Mesenchymal stem cell (in vitro differentiated cells and primary cell): Measurements from ENCODE around the gene FBXO21.

Experiments used
- DNase-seq: peaks from one replicate; pipeline ENCODE4 v3.0.0-alpha.2; 2013
- H2AFZ ChIP-seq: one replicate; pipeline ENCODE4 v1.6.1; 2013; ENCODE audit warnings: low read depth, mild to moderate bottlenecking, control low read depth, inconsistent platforms, low read length, moderate library complexity
- H2AK5ac ChIP-seq: 2 replicates; pipeline ENCODE4 v1.6.1; 2013; ENCODE audit warnings: low read length, moderate library complexity, mild to moderate bottlenecking, inconsistent platforms; ENCODE audit not compliant: severe bottlenecking
- H2BK120ac ChIP-seq: one replicate; pipeline ENCODE4 v1.6.1; 2013; ENCODE audit warnings: low read depth, mild to moderate bottlenecking, inconsistent platforms, low read length, moderate library complexity
- H2BK12ac ChIP-seq, 2 experiments: one replicate each; pipeline ENCODE4 v1.6.1; 2013; ENCODE audit warnings: inconsistent platforms in 2 of 2, low read length in 2 of 2, mild to moderate bottlenecking in 2 of 2, moderate library complexity in 2 of 2, control low read depth in 1 of 2
- H2BK15ac ChIP-seq: one replicate; pipeline ENCODE4 v1.6.1; 2013; ENCODE audit warnings: mild to moderate bottlenecking, low read depth, inconsistent platforms; ENCODE audit not compliant: poor library complexity, severe bottlenecking
- H2BK5ac ChIP-seq: 2 replicates; pipeline ENCODE4 v1.6.1; 2013; ENCODE audit warnings: low read depth, mild to moderate bottlenecking, low read length, control low read depth, inconsistent platforms; ENCODE audit not compliant: poor library complexity, severe bottlenecking
- H3K14ac ChIP-seq, 2 experiments: one replicate each; pipeline ENCODE4 v1.6.1; 2013; ENCODE audit warnings: inconsistent platforms in 2 of 2, low read length in 2 of 2, control low read depth in 1 of 2, mild to moderate bottlenecking in 1 of 2, moderate library complexity in 1 of 2
- H3K18ac ChIP-seq, 2 experiments: one replicate each; pipeline ENCODE4 v1.6.1; 2013; ENCODE audit warnings: inconsistent platforms in 2 of 2, low read length in 2 of 2, control low read depth in 1 of 2, low read depth in 1 of 2, mild to moderate bottlenecking in 1 of 2
- H3K23ac ChIP-seq, 2 experiments: one replicate each; pipeline ENCODE4 v1.6.1; 2013; ENCODE audit warnings: inconsistent platforms in 2 of 2, low read length in 2 of 2, mild to moderate bottlenecking in 2 of 2, moderate library complexity in 2 of 2, control low read depth in 1 of 2
- H3K27ac ChIP-seq: 2 replicates; pipeline ENCODE4 v1.5.1; 2013; ENCODE audit warnings: mild to moderate bottlenecking, moderate library complexity, low read length, control low read depth, inconsistent platforms; ENCODE audit not compliant: poor library complexity, severe bottlenecking
- H3K27me3 ChIP-seq, 2 experiments: 2 replicates each; pipeline versions ENCODE4 v1.6.1 to v1.7.0; 2013; ENCODE audit warnings: low read length in 2 of 2, mild to moderate bottlenecking in 2 of 2, moderate library complexity in 2 of 2, control low read depth in 1 of 2, inconsistent platforms in 1 of 2; ENCODE audit not compliant: control insufficient read depth in 1 of 2, insufficient read depth in 1 of 2
- H3K36me3 ChIP-seq, 2 experiments: 2 replicates each; pipeline versions ENCODE4 v1.6.1 to v1.7.0; 2013; ENCODE audit warnings: low read length in 2 of 2, control low read depth in 1 of 2, inconsistent platforms in 1 of 2, low read depth in 1 of 2, mild to moderate bottlenecking in 1 of 2; ENCODE audit not compliant: insufficient read depth in 2 of 2, control insufficient read depth in 1 of 2
- H3K4ac ChIP-seq, 2 experiments: one replicate each; pipeline ENCODE4 v1.6.1; 2013; ENCODE audit warnings: inconsistent platforms in 2 of 2, low read length in 2 of 2, mild to moderate bottlenecking in 2 of 2, moderate library complexity in 2 of 2, control low read depth in 1 of 2, low read depth in 1 of 2
- H3K4me1 ChIP-seq: 2 replicates; pipeline ENCODE4 v1.6.1; 2013; ENCODE audit warnings: low read depth, low read length, control low read depth; ENCODE audit not compliant: control insufficient read depth, insufficient read depth
- H3K4me2 ChIP-seq: 2 replicates; pipeline ENCODE4 v1.6.1; 2013; ENCODE audit warnings: low read length, mild to moderate bottlenecking, inconsistent platforms; ENCODE audit not compliant: poor library complexity, severe bottlenecking
- H3K4me3 ChIP-seq, 2 experiments: 2 replicates each; pipeline versions ENCODE4 v1.5.1 to v1.7.0; 2013; ENCODE audit warnings: low read length in 2 of 2, mild to moderate bottlenecking in 2 of 2, control low read depth in 1 of 2, low read depth in 1 of 2; ENCODE audit not compliant: insufficient read depth in 1 of 2
- H3K79me1 ChIP-seq: replicated peaks from 2 replicates; pipeline ENCODE4 v1.6.1; 2013; ENCODE audit warnings: mild to moderate bottlenecking, control low read depth, low read length, inconsistent platforms; ENCODE audit not compliant: poor library complexity, severe bottlenecking
- H3K9ac ChIP-seq: 2 replicates; pipeline ENCODE4 v1.7.0; 2013; ENCODE audit warnings: mild to moderate bottlenecking, low read length, moderate library complexity
- H3K9me3 ChIP-seq: 2 replicates; pipeline ENCODE4 v1.7.0; 2013; ENCODE audit warnings: mild to moderate bottlenecking, low read length; ENCODE audit not compliant: control insufficient read depth
- H4K8ac ChIP-seq: one replicate; pipeline ENCODE4 v1.6.1; 2013; ENCODE audit warnings: inconsistent platforms, mild to moderate bottlenecking, low read length, moderate library complexity
- H4K91ac ChIP-seq: one replicate; pipeline ENCODE4 v1.6.1; 2013; ENCODE audit warnings: mild to moderate bottlenecking, low read length, inconsistent platforms
- WGBS: methylation state at CpG from one replicate; pipeline ENCODE4 v1.1.7; 2013; ENCODE audit warnings: mixed read lengths; 5-methylcytosine and 5-hydroxymethylcytosine counted together

Gene FBXO21

GRCh38 chr12:117214797-117215196, 24.5 kb upstream of the FBXO21 start:
- Histone ChIP-seq H3K9me3 (no peaks in the 10 kb centered on the region), H4K8ac (no peak overlapping the region), H2BK5ac (no peak overlapping the region), H3K23ac (no peak overlapping the region), H3K4me2 (no peak overlapping the region), H3K18ac (no peak overlapping the region), H3K4me1 (peaks cover 2% of the 10 kb centered on the region), H3K27ac (no peak overlapping the region), H3K14ac (no peak overlapping the region), H3K36me3 (peaks cover 0 to 3% of the 10 kb centered on the region in 2 experiments), H3K4me3 (no peak overlapping the region), H3K9ac (no peak overlapping the region), H4K91ac (no peak overlapping the region), H3K4ac (no peak overlapping the region), H2BK12ac (no peak overlapping the region), H2BK15ac (no peak overlapping the region), H2BK120ac (no peak overlapping the region), H3K79me1 (no peaks in the 10 kb centered on the region), H3K27me3 (peaks cover 17 to 72% of the 10 kb centered on the region in 2 experiments), H2AK5ac (no peak overlapping the region), H2AFZ (no peak overlapping the region)
- no peak for DNase-seq
- WGBS = 76% methylated on average over 9 of the region's 10 CpGs

DNA sequence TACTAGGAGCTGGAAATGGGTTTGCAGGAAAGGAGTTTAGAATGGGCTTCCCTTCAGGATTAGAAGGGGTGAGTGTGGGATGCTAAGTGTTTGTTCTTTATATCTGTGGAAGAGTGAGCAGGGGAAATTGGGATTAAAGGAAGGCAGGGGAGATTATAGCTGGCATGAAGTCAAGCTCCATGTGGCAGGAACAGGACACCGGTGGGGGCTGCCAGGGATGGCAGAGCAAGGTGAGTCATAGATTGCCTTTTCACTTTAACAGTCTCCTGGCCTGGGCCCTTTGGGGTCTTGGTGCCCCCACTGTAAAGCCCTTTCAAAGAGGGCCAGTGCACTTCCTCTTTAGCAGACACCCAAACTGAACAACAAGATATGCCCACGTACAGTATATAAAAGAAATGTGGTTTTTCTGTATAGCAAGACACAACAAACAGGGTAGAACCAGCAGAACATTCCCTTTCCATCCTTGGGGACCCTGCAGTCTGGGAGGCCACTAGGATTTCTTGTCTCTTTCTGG, 23.1 kb upstream of the FBXO21 start:
- no peak overlapping the region for H2BK15ac ChIP-seq
- H3K9ac ChIP-seq = no peak overlapping the region
- H3K4me3 ChIP-seq = no peak overlapping the region
- DNase-seq = no peak
- H2AK5ac ChIP-seq = no peak overlapping the region
- WGBS = 100% methylated on average over 1 of the region's 2 CpGs
- no peak overlapping the region for H3K27ac ChIP-seq
- H3K9me3 ChIP-seq = no peaks in the 10 kb centered on the region
- H3K36me3 ChIP-seq = peaks cover 0 to 3% of the 10 kb centered on the region in 2 experiments
- H2BK12ac ChIP-seq = no peak overlapping the region
- no peak overlapping the region for H3K23ac ChIP-seq
- no peak overlapping the region for H3K4ac ChIP-seq
- H2BK120ac ChIP-seq = no peak overlapping the region
- H3K14ac ChIP-seq = no peak overlapping the region
- no peaks in the 10 kb centered on the region for H3K79me1 ChIP-seq
- peaks cover 12 to 76% of the 10 kb centered on the region in 2 experiments for H3K27me3 ChIP-seq
- H4K91ac ChIP-seq = no peak overlapping the region
- H2AFZ ChIP-seq = no peak overlapping the region
- no peak overlapping the region for H2BK5ac ChIP-seq
- no peak overlapping the region for H3K4me2 ChIP-seq
- H4K8ac ChIP-seq = no peak overlapping the region
- H3K4me1 ChIP-seq = peaks cover 2% of the 10 kb centered on the region
- no peak overlapping the region for H3K18ac ChIP-seq

DNA sequence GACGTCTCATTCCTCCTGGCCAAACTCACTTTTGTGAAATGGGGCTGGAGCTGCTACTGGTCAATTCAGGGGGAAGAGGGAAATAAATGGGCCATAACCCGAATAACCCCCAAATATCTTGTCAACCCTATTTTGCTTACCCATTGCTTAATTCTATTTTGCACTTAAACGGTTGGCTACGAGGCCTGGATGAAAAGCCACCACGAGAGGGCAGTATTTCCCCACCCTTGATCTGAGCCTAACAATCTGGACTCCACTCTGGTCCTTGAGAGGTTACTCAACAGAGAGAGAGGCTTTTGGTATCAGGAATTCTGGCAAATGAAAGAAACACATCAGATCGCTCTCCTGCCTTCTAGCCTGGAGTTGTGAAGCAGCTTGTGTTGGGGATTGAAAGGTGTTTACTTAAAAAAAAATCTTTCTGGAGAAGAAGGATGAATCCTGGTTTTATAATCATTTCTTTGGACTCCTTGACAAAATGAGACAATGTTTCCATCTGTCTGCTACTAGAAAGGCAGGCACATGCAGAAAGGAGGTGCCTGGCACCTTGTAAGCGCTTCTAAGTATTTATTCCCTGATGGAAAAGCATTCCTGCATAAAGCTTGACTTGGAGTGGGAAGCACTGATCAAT, 22.4 kb upstream of the FBXO21 start:
- H2BK12ac ChIP-seq = no peak overlapping the region
- H3K27ac ChIP-seq = no peak overlapping the region
- no peak overlapping the region for H2BK5ac ChIP-seq

GRCh38 chr12:117210266-117210918, 20.1 kb upstream of the FBXO21 start:
- no peak overlapping the region for H2BK120ac ChIP-seq

More for the DNA sequence above, 22.4 kb upstream of the FBXO21 start:
- H3K79me1 ChIP-seq = no peaks in the 10 kb centered on the region
- no peak overlapping the region for H2AFZ ChIP-seq
- peaks cover 2% of the 10 kb centered on the region for H3K4me1 ChIP-seq
- no peak overlapping the region for H3K4me2 ChIP-seq
- peak; percentile 78 for DNase-seq
- no peak overlapping the region for H2BK120ac ChIP-seq
- H2AK5ac ChIP-seq = no peak overlapping the region
- no peak overlapping the region for H3K14ac ChIP-seq
- H3K27me3 ChIP-seq = peaks cover 12 to 76% of the 10 kb centered on the region in 2 experiments
- H3K4me3 ChIP-seq = no peak overlapping the region
- H2BK15ac ChIP-seq = no peak overlapping the region
- H3K23ac ChIP-seq = no peak overlapping the region
- H3K9me3 ChIP-seq = no peaks in the 10 kb centered on the region
- no peak overlapping the region for H4K91ac ChIP-seq
- peaks cover 0 to 3% of the 10 kb centered on the region in 2 experiments for H3K36me3 ChIP-seq
- WGBS = 8% methylated on average over 7 of the region's 7 CpGs
- no peak overlapping the region for H4K8ac ChIP-seq
- H3K18ac ChIP-seq = no peak overlapping the region
- no peak overlapping the region for H3K9ac ChIP-seq
- no peak overlapping the region for H3K4ac ChIP-seq

More at GRCh38 chr12:117210266-117210918, 20.1 kb upstream of the FBXO21 start:
- H2AK5ac ChIP-seq = no peak overlapping the region
- 89% methylated on average over 6 of the region's 6 CpGs for WGBS
- no peak overlapping the region for H2BK5ac ChIP-seq
- no peaks in the 10 kb centered on the region for H3K79me1 ChIP-seq
- H3K14ac ChIP-seq = no peak overlapping the region
- H2AFZ ChIP-seq = no peak overlapping the region
- H2BK15ac ChIP-seq = no peak overlapping the region
- no peak overlapping the region for H4K8ac ChIP-seq
- H3K27me3 ChIP-seq = peaks cover 17 to 82% of the 10 kb centered on the region in 2 experiments
- H3K23ac ChIP-seq = no peak overlapping the region
- no peak overlapping the region for H3K4me3 ChIP-seq
- H3K4me2 ChIP-seq = no peak overlapping the region
- H3K9ac ChIP-seq = no peak overlapping the region
- H3K4me1 ChIP-seq = peaks cover 2% of the 10 kb centered on the region
- H3K36me3 ChIP-seq = peaks cover 0 to 3% of the 10 kb centered on the region in 2 experiments
- DNase-seq = no peak
- no peak overlapping the region for H4K91ac ChIP-seq
- H3K9me3 ChIP-seq = no peaks in the 10 kb centered on the region
- no peak overlapping the region for H3K18ac ChIP-seq
- no peak overlapping the region for H3K4ac ChIP-seq
- H3K27ac ChIP-seq = no peak overlapping the region
- H2BK12ac ChIP-seq = no peak overlapping the region
